HG03558 (cell line): Measurements from ENCODE around the gene JAKMIP3.

Experiments used
- ATAC-seq: cut with Tn5 transposase; IDR thresholded peaks from one replicate; pipeline ENCODE4 v1.9.1; 2021; ENCODE audit warnings: moderate number of reproducible peaks; ENCODE audit not compliant: unreplicated experiment; ENCODE audit errors: extremely low read depth

JAKMIP3 gene

DNA sequence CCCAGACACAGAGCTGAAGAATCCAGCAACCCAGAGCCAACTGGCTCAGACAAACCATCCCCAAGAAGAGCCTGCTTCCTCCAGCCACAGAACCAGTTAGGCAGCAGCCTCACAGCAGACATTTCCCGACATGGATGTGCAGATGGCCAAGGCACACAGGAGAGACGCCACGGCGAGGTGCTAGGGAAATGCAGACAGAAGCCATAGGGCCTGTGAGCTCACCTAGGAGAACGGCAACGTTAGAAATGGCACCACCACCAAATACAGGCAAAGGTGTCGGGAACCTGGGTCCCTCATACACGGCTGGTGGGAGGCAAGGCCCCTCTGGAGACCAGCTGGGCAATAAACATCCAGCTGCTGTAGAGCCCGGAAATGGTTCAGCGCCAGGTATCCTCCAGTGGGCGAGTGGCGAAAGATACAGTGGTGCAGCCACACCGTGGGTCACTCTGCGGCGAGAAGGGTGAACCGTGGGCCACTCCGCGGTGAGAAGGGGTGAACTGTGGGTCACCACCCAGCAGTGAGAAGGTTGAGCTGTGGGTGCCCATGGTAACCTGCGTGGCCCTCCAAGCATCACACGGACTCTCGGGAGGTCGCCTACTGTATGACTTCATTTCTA, 31.2 kb downstream of the JAKMIP3 start:
- no peak for ATAC-seq

DNA sequence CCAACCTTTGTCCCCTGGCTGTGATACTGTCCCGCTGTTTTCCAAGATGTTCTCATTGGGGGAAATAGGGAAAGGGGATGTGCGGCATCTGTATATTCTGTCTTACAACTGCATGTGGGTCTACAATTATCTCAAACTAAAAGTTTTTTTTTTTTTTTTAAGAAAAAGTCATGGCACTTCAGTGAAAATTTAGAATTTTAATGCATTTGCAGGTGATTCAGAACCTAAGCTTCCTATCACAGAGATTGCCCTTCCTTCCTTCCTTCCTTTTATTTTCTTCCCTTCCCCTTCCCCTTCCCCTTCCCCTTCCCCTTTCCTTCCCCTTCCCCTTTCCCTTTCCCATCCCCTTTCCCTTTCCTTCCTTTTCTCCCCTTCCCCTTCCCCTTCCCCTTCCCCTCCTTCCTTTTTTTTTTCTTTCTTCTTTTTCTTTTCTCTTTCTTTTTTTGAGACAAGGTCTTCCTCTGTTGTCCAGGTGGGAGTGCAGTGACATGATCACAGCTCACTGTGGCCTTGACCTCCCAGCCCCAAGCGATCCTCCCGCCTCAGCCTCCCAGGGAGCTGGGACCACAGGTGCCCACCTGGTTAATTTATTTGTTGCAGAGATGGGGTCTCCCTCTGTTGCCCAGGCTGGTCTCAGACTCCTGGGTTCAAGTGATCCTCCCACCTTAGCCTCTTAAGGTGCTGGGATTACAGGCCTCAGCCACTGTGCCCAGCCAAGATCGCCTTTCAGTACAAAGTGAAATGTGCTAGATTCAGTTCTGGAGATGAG, 32.0 kb downstream of the JAKMIP3 start:
- ATAC-seq, result no peak

DNA sequence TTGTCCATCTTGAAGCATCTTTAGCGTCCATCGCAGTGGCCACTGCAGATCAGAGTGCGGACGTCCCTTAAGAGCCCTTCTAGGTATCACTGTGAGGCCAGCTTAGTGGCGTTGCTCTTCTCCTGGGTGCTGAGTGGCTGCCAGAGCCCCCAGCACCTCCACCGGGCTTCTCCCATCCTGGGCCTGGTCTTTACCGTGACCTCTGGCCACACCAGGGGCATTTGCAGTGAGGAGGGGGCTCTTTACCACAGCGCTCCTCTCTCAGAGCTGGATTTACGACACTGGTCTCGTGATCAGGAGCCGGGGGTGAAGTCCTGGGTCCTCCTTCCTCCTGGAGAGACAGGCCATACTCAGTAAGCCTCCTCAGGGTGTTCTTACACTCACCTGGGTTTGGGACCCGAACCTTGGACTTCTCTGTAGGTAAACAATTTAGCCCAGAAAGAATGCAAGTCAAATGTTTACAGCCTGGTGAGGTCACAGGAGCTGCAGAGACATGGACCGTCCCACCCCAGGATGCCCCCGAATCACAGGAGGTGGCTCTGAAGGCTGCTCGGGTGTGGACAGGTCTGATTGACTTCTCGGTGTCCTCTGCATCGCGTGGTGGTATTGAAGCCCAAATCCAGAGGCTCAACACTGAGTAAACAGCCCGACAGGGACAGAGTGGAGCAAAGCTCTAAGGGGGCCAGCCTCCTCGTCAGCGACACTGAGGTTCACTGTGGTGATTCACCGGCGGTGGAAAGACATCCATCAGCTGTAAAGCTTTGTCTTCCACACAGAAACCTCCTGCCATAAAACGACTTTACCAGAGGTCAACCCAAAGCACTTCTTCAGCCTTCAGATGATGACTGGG, 33.0 kb downstream of the JAKMIP3 start:
- ATAC-seq, result no peak

DNA sequence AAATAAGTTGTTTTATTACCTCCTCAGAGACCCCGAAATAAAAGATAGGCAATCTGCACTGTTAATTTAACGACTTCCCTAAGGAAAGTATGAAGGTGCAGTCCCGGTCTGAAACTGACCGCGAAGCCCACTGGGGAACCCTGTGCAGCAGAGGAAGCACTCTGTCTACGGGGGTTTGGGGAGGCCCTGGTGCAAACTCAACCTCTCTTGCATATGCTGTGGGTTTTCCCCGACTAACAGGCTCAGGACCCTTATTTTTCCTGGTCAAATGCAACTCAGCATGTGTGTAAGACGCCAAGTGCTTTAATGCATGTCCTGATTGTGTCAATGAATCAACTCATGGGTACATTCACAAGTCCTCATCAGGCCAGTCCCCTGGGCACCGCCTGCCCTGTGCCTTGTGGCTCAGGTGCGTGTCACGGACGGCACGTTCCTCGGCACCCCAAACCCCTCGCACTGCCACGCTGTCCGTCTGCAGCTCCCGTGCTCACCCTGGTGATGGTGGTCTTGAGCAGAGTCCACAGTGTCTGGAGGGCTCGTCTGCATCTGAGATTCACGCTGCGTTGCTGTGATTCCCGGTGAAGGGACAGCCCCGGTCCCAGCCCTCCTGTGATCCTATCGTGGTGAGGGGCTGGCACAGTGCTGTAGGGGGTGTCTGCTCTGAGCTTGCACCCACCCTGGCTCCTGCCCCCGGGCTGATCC, 33.8 kb downstream of the JAKMIP3 start:
- no peak for ATAC-seq

DNA sequence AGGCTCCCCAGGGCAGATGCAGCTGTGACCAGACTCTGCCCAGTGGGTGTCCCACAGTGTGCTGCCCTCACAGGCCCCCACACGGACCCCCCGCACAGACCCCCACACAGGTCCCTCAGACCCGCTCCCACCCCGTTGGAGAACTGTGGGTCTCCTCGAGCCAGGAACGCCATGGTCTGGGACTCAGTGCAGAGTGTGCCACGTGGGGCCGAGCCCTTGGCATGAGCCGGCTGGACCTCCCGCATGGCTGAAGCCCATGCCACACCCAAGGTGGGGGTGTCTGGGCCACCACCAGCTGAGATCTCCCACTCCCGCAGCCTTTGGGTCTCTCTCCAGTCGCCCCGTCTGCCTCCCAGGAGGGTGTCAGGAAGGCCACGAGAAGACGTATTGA, 34.3 kb downstream of the JAKMIP3 start:
- ATAC-seq, result no peak

DNA sequence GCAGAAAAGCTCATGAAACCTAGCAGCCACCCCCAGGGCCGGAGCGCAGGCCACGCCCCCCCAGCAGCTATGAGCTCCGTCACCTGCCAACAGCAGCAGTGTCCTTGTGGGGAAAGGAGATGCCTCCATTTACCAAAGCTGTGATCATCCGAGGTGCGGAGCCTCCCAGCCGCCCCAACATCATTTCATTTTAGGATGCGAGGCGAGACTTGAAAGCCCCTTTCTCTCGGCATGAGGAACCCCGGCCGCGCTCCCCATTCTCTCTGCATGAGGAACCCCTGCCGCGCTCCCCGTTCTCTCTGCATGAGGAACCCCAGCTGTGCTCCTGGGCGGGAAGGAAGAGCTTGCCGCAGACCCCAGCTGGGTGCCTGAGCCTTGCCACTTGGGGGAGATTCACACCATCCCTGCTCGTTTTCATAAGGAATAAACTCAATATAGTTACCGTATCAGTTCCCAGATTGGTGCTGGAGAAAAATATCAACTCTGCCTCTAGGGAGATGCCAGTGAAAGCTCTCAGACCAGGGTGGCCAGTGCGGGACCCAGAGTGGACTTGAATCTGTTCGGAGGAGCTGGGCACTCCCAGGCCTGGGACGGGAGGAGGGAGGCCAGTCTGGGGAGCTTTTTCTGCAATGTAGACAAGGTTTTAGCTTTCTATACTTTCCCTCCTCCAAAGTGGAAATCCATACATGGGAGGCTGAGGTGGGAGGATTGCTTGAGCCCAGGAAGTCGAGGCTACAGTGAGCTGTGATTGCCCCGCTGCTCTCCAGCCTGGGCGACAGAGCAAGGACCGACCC, 35.0 kb downstream of the JAKMIP3 start:
- no peak for ATAC-seq

DNA sequence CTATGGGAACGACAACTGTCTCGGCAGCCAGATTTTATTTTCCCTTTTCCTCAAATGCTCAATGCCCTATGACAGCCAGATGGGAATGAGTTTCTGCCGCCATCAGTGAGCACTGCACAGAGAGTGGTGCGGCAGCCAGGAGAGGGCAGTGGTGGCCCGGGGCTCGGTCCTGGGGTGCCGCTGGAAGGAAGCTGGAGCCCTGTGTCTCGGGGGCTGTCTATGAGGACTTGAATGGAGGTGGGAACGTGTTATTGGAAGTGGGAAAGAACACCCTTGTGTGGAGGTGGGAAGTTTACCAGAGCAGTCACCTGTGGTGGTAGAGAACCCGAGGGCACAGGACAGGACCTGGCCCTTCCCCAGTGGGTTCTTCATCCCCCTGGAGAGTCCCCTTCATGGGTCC, 35.8 kb downstream of the JAKMIP3 start:
- ATAC-seq, result no peak

DNA sequence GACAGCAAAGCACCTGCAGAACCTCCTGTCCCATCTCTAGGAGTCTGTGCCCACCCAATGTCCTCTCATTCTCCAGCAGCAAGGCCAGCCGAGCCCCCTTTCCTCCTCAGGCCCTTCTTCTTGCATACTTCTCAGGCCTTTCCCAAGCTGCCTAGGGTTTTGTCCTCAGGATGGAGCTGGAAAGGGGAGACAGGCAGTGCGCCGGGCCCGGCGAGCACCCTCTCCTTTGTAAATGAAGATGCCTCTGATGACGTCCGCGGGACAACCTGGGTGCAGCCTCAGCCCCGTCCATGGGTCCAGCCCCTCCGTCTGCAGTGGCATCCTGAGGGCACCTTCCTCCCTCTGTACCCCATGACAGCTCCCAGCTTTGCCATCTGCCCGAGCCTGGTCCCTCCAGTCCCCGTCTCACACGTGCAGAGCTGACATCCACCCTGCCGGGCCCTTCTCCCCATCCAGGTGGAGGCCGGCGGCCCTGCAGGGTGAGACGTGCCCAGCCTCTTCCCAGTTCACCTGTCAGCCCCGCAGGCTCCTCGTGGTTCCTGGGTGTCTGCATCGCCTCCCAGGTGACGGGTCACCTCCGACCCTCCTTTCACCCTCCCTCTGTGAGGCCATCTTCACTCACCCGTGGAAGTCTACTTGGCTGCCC, 36.4 kb downstream of the JAKMIP3 start:
- ATAC-seq, result no peak

DNA sequence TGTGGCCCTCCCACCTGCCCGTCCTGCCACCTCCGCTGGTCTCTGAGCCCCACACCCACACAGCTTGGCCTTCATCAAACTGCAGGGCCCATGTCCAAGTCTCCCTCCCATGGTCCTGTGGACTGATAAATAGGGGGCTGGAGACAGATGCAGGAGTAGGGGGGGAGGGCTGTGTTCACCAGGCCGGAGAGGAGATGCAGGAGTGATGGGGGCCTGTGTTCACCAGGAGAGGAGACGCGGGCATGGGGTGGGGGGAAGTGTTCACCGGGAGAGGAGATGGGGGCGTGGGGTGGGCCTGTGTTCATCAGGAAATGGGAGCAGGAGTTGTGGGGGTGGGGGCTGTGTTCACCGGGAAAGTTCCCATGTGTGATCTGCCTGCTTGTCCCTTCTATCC, 37.0 kb downstream of the JAKMIP3 start:
- no peak for ATAC-seq

DNA sequence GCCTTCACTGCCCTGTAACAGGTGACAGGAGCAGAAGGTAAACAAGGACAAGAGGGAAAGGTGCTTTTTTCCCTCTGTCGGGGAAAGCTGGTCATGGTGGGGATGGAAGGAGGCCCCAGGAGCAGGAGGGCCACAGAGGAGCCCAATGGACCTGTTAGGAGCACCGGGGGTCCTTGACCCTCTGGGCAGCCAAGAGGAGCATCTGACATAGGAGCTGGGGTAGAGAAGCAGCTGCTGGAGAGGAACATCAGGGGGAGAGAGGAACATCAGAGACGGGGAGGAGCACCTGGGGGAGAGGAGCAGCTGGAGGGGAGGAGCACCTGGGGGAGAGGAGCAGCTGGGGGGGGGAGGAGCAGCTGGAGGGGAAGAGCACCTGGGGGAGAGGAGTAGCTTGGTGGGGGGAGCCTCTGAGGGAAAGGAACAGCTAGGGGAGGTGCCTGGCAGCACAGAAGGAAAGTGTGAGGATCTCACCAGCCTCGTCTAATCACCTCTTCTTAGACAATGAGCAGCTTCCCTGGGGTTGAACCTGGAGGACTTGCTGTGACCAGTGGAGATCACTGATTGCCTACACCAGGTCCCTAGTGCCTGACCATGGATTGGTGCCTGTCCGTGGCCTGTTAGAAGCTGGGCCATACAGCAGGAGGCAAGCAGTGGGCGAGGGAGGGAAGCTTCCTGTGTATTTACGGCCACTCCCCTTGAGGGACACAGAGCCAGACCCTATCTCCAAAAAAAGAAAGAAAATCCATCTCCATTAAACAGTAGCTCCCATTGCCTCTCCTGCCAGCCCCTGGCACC, 37.6 kb downstream of the JAKMIP3 start:
- ATAC-seq, result no peak

DNA sequence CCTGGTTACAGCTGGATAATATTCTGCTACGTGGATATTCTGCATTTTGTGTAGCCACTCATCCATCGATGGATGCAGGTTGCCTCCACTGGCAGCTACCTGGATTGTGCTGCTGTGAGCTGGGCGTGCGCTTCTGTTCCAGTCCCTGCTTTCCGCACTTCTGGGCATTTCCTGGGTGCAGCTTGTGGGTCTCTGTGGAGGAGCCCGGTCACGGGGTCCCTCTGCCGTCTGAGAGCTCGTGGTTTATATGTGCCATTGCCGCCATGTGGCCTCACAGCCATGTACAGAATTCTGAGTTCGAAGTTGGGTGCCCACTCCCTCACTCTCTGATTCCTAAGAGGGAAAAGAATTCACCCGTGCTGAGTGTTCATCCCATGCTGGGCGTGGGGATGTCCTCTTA, 38.3 kb downstream of the JAKMIP3 start:
- no peak for ATAC-seq

DNA sequence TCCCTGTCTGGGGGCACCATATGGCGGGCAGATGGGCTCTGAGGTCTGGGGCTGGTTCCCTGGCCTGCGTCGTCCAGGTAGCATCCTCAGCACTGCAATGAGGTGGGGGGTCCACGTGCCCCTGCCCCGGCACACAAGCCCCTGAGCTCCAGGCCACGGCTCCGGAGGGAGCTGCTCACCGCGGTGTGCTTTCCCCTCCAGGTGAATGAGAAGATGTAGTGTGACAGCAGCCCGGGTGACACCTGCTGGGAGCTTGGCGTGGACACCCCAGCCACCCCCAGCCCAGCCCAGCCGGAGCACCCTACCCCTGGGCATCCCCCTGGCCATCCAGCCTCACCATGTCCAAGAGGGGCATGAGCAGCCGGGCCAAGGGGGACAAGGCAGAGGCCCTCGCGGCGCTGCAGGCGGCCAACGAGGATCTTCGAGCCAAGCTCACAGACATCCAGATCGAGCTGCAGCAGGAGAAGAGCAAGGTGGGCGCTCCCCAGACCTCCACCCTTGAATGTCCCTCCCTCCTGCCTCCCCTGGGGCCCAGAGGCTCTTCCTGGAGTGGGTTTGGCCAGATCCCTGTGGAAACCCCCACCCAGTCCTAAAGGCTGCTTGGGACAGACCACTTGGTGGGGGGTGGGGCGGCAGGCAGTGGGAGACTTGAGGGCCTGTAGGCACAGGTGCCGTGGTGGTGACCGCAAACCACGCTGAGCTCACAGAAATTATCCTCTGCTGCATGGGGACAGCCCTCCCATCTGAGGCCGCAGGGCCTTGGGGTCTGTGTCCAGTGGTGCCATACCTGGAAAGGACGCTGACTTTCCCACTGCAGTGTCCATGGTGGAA, 38.9 kb downstream of the JAKMIP3 start:
- ATAC-seq, result no peak

DNA sequence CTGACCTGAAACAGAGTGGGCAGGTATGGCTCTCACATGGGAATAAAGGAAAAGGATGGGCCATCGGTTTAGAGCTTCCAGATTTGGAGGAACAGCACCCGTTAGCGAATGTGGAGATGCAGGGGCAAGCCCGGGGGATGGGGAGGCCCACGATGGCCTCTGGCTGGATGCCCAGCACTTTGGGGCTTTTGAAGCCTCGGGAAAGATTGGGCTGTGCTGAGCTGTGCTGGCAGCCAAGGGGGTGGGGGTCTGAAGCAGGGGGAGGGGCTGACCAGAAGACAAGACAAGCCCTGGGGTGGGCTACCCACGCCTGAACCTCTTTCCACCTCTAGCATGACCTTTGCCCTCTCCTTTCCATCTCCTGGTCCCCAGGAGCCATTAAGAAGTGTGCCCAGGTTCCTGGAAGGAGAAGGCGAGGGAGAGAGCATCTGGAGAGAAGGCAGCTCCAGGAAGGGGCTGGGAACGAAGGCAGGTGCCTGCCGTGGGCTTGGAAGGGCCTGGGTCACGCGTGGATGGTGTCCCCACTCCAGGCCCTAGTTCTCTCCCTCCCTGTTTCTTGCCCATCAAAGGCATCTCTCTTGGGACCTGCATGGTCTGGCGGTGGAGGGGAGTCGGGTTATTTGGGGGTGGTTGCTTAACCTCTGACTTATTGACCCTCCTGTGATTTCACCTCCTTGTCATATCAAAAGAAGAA, 39.7 kb downstream of the JAKMIP3 start:
- no peak for ATAC-seq

DNA sequence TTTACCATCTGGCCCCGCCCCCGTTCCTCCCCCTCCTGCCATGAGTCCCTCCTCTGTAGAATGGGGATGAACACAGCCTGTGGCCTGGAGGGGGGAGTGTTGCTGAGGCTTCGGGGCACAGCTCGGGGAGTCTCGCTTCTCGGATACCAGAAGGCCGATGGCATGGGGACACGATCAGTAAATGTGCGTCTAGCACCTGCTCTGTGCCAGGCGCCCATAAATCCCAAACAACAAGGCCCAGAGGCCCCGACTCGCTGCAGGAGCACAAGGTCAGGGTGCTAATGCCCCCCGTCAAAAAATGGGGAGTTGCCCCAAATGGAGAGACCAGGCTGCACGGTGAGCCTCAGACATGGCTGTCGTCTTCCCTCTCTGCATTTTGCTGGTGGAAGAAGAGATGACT, 40.7 kb downstream of the JAKMIP3 start:
- ATAC-seq, result no peak

DNA sequence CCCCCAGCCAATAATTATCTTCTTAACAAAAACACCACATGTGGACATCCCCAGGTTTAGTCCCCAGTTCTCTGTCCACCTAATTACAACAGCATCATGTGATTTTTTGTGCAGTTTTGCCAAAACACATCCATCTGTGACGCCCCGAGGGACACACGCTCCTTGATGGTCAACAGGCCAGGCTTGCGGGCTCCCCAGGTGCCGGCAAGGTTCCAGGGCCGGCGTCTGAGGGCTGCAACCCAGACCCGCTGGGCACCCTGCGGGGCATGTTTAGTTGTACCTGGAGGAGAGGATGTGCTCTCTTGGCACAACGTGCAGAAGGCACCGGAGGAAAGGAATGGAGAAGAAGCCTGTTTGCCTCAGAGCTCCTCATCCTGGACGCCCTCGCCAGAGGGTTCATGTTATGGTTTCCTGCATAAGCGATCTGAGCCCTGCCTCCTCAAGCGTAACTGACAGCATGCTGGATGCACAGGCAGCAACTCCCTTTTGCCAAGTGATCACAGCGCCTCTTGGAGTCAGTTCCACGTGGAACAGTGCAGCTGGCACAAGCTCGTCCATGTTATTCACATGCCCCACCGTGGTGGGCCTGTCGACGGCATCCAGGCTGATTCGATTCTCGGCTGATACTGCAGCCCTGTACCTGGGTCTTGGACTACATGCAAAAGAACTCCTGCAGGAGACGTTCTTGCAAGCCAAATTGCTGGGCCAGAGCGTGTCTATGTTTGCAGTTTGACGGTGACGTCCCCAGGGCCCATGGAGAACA, 41.6 kb downstream of the JAKMIP3 start:
- no peak for ATAC-seq
